H4 (cell line): ENCODE measurements around the gene MRTFB. TPM values are rescaled to one million over a fixed set of nuclear protein-coding genes. Genes with fewer than 3 reads are reported as not detected.

Experiments
- DNase-seq: peaks from one replicate; pipeline ENCODE4 v3.0.0-alpha.2; 2015; ENCODE audit warnings: low spot score
- total RNA-seq: library from RNA; depleted of rRNA; stranded (reverse); fragments of >200 nt; shearing (Covaris generic); gene quantifications from 2 replicates; pipeline ENCODE4 v1.2.3, GENCODE V29; 2014

Gene MRTFB
- total RNA-seq, 1 experiment from 2014 or later = 5.1 TPM

DNA sequence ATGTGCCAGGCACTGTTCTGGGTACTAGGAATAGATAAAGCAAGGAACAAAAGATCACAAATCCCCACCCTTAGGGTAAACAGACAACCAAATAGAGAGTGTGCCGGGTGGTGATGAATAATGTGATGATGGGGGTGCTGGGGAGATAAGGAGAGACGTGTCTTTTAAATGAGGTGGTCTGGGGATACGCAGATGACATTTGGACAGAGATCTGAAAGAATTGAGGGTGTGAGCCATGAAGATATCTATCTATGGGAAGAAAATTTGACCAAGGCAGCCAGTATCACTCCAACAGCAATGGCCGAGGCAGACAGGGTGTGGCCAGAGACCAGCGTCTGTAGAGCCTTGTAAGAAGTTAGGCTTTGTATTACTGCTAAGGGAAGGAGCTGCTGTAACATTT is 165.3 kb downstream of the MRTFB start:
- no peak for DNase-seq

DNA sequence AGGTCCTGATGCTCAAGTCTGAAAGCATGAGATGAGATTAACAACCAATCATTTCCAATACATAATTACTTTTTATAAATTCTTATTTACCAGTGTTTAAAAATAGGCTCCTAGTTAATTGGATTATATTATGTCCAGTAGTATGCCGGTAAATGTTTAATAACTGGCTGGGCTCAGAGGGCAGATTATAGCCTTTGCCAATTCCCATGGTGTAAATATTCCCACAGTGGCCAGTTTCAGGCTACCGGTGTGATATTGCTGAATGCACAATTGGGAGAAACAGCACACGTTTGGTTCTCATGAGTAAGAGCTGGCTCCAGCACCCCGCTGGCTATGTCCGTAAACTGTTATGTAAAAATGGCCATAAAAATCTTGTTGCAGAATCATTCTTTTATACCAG is 167.6 kb downstream of the MRTFB start:
- no peak for DNase-seq

DNA sequence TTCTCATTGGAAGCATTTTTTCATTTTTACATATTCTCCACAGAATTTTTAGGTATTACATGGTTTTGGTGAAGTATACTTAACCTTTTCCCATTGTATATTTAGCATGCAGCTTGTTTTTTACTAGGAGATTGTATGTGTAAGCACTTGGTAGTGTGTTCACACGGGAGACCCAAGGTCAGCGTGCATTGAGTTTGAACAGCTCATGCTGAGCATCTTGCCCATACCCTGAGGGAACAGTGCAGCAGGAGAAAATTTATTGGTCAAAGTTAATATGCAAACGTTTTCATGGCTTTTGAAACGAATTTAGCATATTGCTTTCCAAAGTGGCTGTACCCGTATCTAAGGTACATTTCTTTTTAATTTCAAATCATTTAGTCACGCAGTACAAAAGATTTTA is 168.7 kb downstream of the MRTFB start:
- DNase-seq = no peak

DNA sequence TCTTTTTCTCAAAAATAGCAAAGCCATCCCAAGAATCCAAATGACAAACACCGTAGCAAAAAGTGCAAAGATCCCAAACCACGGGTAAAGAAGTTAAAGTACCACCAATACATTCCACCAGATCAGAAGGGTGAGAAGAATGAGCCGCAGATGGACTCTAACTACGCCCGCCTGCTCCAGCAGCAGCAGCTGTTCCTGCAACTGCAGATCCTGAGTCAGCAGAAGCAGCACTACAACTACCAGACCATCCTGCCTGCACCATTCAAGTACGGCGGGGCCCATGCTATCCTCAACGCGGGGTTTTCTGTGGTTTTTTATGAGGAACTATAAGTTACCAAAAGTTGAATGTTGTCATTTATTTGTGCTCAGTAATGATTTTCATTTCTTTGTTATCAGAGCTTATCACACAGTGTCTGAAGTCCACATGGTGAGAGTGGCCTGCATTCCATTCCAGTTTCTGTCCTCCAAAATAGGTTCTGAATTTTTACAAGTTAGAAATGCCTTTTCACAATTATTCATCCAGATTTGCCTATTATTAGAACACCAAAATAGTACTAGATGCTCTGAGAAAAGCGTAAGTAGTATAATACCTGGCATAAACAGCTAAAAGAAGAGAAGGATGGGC is 169.2 kb downstream of the MRTFB start:
- no peak for DNase-seq

DNA sequence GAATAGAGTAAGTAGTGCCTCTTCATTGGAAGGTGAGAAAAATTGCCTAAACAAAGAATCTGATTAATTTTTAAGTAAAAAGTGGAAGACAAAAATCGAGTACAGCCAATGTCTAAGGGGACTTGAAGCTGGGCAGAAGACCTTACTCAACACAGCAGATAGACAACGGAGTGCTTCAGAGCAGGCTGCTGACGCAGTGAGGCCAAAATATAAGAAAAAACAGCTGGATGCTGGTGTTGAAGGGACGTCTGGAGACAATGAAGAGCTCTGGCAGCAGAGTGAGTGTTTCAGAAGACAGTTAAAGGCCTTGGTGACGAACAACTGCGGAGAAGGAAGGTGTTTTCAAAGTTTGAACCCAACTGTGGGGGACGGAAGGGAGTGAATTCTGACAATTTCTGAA is 169.8 kb downstream of the MRTFB start:
- DNase-seq = no peak

DNA sequence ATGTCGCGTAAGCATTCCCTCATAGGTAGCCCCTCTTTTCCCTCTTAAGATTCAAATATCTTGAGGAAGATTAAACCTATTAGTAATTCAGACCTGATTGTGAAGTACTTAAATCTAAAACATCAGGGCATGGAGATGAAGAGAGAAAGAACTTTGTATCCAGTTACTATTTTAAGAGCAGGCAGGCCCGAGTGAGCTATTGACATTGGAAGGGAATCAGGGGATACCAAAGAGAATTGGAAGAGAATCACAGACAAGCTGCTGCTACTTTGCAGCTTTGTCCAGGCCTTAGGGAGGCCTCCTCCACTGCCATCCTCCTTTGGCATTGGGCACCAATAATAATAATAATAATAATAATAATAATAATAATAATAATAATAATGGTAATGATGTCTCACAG is 170.5 kb downstream of the MRTFB start:
- DNase-seq = no peak

DNA sequence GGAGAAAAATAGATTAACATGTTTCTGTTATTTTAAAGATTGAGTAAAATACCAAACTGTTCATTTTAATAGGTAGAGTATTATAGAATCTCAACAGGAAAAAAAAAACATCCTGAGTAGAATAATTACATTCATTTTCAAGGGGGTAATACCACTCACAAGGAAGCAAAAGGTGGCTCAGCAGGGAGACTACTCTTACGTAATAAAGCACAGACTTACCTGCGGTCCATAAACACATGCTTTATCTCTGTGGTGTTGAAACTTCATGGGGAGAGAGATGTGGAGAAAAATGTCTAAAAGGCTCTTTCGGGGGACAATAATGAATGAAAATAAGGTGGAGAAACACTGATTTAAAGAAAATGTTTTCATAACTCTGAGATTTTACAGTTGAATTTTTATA is 171.7 kb downstream of the MRTFB start:
- DNase-seq = no peak

DNA sequence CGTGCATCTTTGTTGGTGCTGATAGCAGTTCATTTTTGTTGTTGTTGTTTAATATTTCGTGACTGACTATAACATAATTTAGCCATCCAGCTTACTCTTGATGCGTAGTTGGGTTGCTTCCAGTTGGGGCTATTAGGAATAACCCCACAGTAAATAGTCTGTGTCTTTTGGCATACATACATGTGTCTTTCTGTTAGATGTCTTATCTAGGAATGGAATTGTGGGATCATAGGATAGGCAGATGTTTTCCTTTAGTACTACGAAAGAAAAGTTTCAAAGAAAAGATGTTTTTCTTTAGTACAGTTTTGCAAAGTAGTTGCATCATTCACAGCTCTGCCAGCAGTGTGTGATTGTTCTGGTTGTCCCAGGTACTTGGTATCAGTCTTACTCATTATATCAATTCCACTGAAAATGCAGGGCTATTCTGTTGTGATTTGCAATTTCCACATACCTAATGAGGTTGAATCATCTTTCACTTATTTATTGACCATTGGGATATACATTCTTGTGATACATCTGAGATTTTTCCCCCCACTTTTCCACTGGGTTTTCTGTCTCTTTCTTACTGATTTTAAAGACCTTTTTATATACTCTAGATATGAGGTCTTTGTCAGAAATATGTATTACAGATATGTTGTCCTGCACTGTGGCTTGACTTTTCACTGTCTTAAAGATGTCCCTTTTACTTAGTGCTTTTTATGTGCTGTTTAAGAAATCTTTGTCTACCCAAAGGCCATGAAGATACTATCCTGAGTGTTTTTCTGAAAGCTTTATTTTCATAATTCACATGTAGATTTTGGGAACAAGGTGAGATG is 173.3 kb downstream of the MRTFB start:
- no peak for DNase-seq

DNA sequence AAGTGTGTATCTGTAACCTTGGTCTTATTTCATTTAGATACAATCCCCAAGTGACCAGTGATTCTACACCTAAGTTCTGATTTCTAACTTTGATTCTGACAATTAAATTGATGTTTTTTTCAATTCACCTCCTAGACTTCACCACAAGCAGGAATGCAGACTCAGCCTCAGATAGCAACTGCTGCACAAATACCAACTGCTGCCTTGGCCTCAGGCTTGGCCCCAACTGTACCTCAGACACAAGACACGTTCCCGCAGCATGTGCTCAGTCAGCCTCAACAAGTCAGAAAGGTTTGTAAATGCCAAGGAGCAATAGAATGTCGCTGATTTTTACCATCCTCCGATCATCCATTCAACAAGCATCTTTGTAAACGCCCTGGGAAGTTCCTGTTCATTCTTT is 177.7 kb downstream of the MRTFB start:
- no peak for DNase-seq

DNA sequence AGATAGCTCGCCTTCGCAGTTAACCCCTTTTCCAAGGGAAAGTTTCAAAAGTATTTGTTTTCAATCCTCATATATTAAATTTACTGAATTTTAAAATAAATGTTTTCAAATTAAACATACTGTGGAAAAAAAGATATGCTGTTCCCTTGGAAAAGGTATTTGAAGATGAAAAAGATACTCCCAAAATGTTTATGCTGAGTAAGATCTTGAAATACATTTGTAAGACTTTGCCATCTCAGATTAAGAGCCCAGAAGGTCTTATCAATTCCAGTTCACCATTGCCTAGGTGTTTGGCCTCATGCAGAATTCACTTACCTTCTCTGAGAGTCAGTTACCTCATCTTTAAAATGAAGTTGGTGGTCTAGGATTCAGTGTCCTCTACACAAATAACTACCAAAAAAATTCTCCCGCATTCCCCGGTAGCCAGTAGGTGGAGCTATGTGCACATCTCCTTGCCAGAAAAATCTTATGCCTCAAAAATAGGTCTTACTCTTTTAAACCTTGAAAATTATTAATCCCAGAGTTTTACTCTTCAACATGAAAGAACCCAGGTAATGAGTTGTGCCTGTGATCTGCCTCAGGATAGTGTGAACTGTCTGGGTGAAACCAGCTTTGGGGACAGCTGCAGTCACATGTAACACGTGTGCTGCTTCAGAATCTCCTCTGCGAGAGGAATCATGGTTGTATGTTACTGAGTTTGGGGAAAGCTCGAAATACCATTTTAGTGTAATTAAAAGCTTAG is 178.3 kb downstream of the MRTFB start:
- DNase-seq = no peak

DNA sequence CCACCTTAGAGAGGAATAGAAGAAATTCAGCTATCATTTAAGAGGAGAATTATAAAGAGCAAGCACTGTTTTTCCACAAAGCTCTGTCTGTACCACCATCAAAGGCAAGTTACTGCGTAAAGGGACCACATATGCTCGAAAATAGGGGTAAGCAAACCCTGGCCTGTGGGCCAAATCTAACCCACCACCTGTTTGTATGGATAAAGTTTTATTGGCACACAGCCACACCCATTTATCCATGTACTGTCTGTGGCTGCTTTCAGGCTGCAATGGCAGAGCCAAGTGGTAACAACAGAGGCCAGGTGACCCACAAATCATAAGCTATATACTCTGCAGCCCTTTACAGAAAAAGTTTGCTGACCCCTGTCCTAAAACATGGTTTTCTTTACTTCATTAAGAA is 180.3 kb downstream of the MRTFB start:
- DNase-seq = no peak

DNA sequence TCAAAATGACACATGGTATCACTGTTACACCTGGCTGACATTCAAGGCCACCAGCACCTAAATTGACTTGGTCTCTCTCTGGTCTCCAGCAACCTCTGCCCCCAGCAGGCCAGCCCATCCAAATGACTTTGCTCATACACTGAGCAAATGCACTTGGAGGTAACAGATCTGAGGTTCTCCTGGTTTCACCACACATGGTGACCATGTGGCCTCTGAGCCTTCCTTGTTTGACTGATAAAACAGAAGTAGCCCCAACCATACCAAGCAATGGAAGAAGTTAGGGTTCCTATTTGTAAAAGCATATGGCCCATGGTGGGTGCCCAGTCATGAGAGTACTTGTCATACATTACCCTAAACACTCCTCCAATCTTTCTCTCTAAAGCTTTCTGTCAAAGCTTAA is 181.7 kb downstream of the MRTFB start:
- no peak for DNase-seq

DNA sequence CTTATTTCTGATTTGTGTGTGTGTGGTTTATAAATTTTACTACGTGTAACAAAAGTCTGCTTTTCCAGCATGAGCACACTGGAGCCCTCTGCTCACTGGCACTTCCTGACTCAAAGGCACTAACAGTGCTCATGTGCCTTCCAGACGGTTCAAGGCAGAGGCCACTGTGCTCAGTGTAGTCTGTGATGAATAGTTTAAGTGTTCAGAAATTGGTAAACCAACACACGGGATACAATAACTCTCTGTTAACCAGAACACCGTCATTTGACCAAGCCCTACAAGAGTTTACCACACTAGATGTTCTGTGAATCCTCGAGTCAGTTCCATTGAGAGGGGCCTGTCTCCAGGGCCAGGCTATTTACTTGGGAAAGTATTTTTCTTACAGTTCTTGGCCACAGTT is 191.9 kb downstream of the MRTFB start:
- no peak for DNase-seq

DNA sequence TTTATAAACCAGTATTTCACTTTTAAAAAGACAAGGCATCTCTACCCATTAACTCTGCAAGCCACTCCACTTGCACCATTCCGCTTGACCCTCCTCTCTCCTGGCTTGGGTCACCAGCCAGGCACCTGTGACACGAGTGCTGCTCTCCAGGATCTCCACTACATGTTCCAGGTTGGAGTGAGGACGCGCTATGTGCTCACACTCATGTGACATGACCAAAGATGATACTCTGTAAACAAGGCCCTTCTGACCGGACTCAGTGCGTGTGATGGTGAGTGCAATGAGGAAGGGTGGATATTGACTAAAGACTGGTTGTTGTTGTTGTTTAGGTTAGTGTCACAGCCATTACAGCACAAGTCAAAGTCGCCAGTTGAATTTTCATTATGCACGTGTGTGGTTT is 192.7 kb downstream of the MRTFB start:
- DNase-seq = no peak

DNA sequence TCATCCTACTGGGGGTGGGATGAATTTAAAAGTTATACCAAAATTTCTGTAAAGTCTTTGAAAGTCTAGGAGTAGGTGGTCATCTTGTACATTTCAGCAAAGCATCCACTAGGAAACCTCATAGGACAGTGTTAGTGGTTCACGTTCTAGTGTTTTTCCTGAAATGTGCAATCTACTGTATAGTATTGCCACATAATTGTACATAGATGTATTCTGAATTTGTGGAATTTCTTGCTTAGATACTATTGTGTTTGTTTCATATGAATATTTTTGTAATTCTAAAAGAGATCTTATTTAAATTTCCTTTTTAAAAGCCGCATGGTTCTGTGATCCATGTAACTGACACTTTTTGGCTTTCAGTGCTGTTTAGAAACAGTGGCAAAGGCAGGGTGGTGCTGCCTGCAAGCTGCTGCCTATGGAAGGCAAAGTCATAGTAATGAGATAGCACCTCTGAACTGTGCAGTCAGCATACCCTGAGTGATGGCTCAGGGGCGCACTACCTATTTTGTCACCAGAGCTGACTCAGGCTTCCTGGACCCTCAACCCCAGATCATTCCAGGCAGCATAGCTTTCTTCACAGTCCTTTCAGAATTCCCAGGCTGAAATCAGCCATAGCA is 193.3 kb downstream of the MRTFB start:
- no peak for DNase-seq

DNA sequence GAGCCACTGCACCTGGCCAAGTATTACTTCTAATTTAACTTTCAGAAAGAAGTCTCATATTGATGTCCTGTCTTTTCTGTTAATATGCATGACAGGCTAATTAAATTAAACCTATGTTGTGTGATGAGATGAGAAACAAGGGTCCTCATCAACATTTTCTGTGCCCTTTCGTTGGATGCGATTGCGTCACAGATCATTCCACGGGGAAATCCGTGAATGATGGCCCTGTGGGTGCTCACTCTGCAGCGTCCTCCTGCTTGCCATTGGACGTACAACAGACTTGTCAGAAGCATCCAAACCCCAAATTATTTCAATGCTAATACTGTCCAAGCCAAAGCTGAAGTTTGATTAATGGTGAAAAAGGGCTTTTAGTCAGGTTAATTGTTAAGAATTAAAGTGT is 197.0 kb downstream of the MRTFB start:
- no peak for DNase-seq

DNA sequence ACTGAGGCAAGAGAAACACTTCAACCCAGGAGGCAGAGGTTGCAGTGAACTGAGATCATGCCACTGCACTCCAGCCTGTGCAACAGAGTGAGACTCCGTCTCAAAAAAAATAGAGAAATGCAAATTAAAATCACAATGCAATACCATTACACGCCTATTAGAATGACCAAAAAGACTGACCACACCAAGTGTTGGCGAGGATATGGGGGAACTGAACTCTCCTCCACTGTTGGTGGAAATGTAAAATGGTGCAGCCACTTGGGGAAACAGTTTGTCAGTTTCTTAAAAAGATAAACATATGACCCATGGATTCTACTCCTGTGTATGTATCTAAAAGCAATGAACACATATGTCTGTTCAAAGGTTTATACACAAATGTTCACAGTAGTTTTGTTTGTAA is 204.8 kb downstream of the MRTFB start:
- DNase-seq = no peak

DNA sequence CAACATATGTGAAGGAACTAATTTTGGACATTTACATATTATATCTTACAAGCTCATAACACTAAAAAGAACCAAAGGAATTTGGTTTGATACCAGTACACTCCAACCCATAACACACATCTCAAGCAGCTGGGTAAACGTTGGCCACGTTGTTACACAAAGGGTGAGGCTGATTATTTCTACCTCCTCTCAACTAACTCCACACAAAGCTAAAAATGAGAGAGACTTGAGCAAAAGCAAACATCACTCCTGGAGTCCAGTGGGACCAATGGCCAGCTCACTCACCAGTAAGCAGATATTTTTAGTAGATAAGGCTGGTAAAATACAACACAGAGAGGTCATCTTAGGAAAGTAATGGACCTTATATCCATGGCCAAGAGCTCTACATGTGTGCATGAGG is 207.6 kb downstream of the MRTFB start:
- DNase-seq = no peak

DNA sequence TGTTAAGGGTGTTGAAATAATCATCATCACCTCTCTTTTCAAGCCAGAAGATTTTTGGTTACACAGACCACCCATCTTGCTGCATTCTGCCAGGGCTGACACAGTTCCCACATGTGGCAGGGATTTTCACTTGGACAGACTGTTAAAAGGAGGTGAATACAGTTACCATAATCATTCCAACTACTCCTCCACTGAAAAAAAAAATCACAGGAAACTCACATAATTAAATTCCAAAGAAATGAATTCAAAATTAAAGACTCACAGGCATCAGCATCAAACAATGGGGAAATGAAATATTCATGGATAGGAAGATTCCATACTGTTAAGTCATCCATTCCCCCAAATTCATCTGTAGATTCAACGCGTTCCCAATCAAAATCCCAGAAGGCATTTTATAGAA is 209.4 kb downstream of the MRTFB start:
- DNase-seq = no peak

DNA sequence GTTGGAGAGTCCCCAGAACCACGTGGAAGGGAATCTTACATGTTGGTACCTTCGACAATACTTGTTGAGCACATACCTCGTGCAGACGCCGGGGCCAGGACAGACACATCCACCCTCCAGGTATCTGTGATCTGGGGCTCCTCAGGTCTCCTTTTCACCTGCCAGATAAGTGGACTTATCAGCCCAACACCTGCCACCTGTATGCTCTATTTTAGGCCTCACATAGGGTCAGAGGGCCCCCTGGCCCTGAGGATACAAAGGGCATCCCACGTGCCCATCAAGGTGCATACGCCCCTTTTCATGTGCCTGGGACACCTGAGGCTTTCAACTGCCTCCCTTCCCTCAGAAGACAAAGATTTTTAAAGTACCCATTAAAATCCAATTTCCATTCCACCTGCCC is 212.7 kb downstream of the MRTFB start:
- DNase-seq = no peak

DNA sequence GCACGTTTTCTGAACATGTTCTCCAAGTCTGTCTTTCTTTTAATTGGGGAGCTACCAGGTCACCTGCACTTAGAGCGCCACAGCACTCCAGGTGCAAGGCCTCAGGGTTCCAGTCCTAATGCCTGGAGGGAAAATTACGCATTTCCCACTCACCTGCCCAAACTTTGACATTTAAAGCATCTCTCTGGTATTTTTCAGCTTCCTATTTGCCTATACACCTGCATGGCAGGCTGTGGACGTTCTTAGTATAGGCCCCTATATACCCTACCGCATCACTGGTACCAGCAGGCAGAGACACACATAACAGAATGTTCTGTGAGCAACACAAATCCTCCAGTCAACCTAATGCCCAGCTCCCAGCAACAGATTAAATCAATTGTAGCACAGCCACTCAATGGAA is 213.3 kb downstream of the MRTFB start:
- no peak for DNase-seq

DNA sequence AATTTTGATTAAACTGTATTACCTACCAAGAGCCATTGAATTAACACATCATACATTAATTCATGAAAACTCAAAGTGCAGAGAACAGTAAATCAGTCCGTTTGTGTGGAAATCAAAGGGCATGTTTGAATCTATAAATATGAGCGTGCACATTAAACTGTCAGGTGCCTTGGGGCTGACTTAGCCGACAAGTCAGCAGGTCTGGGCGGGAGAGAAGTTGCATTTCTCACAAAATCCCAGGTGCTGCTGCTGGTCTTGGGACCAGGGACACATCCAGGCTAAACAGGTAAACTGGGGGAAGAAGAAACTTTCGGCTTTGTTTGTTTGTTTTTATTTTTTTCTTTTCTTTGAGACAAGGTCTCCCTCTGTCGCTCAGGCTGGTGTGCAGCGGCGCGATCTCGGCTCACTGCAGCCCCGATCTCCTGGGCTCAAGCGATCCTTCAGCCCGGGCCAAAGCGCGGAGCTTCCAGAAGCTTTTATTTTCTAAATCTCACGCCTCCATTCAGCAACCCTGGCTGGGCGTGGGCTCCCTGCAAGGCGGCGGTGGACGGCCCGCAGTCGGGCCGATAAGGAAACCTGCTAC is 213.9 kb downstream of the MRTFB start:
- peak; percentile 34 for DNase-seq
